Sigmoid colon (tissue), 4 donors: ENCODE measurements around the gene PCDHA1.

Source experiments
- EP300 ChIP-seq, 4 donors: sonication (generic); formaldehyde crosslinking; IDR thresholded peaks; one replicate each; pipeline ENCODE4 v1.6.1; 2017; ENCODE audit warnings: antibody characterized with exemption in 4 of 4
- TF ChIP-seq, protein P1 (sequence below), 4 experiments: fragments of 450-650 bp in 3 of 4; fragments of 200-600 bp in 1 of 4; IDR thresholded peaks; one replicate each; pipeline ENCODE4 v1.5.1; 2016 to 2019; ENCODE audit warnings: antibody characterized with exemption in 4 of 4, mild to moderate bottlenecking in 3 of 4, moderate library complexity in 2 of 4

DNA sequence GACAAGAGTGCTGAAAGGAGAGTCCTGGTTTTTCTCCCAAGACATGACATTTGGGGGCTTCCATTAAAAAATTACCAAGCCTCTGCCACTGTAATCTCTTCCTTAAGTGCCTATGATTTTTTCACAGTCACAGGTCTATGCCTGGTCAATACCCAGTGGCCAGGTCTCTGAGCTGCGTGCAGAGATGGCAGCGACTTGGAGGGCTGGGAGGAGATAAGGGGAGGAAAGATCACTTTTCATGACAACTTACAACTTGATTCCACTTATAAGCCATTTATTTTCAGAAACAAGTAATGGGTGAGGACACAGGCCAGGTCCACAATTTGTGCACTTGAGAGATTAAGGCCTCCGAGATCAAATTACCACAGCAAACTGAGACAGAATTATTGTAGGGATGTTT, 178.4 kb downstream of the PCDHA1 start:
- TF ChIP-seq, protein P1, sequence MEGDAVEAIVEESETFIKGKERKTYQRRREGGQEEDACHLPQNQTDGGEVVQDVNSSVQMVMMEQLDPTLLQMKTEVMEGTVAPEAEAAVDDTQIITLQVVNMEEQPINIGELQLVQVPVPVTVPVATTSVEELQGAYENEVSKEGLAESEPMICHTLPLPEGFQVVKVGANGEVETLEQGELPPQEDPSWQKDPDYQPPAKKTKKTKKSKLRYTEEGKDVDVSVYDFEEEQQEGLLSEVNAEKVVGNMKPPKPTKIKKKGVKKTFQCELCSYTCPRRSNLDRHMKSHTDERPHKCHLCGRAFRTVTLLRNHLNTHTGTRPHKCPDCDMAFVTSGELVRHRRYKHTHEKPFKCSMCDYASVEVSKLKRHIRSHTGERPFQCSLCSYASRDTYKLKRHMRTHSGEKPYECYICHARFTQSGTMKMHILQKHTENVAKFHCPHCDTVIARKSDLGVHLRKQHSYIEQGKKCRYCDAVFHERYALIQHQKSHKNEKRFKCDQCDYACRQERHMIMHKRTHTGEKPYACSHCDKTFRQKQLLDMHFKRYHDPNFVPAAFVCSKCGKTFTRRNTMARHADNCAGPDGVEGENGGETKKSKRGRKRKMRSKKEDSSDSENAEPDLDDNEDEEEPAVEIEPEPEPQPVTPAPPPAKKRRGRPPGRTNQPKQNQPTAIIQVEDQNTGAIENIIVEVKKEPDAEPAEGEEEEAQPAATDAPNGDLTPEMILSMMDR (IDR thresholded peaks at IDR 0.05) = no peak
- no peak for TF ChIP-seq EP300 (IDR thresholded peaks at IDR 0.05)
